H1 (cell line): ENCODE measurements around the gene SYTL5. TPM values are rescaled to one million over a fixed set of nuclear protein-coding genes. Genes with fewer than 3 reads are reported as not detected.

Experiments used
- CTCF ChIA-PET: fragments of 300-600 bp; sonication (Branson Sonifier 250); formaldehyde crosslinking; loops from one replicate; lab custom pipeline; 2021; ENCODE audit not compliant: partially characterized antibody; lab: Charles Lee
- POLR2A ChIA-PET: fragments of 300-600 bp; sonication (Branson Sonifier 250); formaldehyde crosslinking; loops from one replicate; lab custom pipeline; 2021; ENCODE audit warnings: inconsistent platforms; ENCODE audit not compliant: partially characterized antibody; lab: Charles Lee
- DNase-seq, 2 experiments: peaks; one replicate each; pipeline versions ENCODE4 v3.0.0 to v3.0.0-alpha.2; 2010 to 2022; ENCODE audit warnings: low spot score in 2 of 2, low read depth in 1 of 2, mixed read lengths in 1 of 2
- FAIRE-seq: peaks from 2 replicates; lab custom pipeline; 2011; peaks lifted over from hg19 to GRCh38; lab: Jason Lieb, UNC
- H2AFZ ChIP-seq: 2 replicates; pipeline ENCODE4 v1.8.1; 2012; ENCODE audit warnings: low read length, inconsistent platforms
- H2AK5ac ChIP-seq: 2 replicates; pipeline ENCODE4 v1.6.1; 2013; ENCODE audit warnings: low read depth, low read length
- H2BK120ac ChIP-seq: replicated peaks from 2 replicates; pipeline ENCODE3; 2013; ENCODE audit warnings: low read depth, low read length, inconsistent platforms
- H2BK12ac ChIP-seq: 2 replicates; pipeline ENCODE4 v1.6.1; 2013; ENCODE audit warnings: low read depth, low read length
- H2BK15ac ChIP-seq: 2 replicates; pipeline ENCODE4 v1.6.1; 2013; ENCODE audit warnings: low read length
- H2BK20ac ChIP-seq: 2 replicates; pipeline ENCODE4 v1.6.1; 2013; ENCODE audit warnings: low read length
- H2BK5ac ChIP-seq: 2 replicates; pipeline ENCODE4 v1.6.1; 2013; ENCODE audit warnings: low read depth, low read length
- H3K14ac ChIP-seq: 2 replicates; pipeline ENCODE4 v1.6.1; 2013; ENCODE audit warnings: inconsistent platforms; ENCODE audit not compliant: insufficient read length
- H3K18ac ChIP-seq: 2 replicates; pipeline ENCODE4 v1.6.1; 2013; ENCODE audit warnings: low read length; ENCODE audit errors: extremely low read depth
- H3K23ac ChIP-seq: 2 replicates; pipeline ENCODE4 v1.6.1; 2013; ENCODE audit warnings: inconsistent platforms; ENCODE audit not compliant: insufficient read length
- H3K23me2 ChIP-seq: 2 replicates; pipeline ENCODE4 v1.6.1; 2013; ENCODE audit warnings: low read depth, low read length
- H3K27ac ChIP-seq: 2 replicates; pipeline ENCODE4 v1.6.1; 2011; ENCODE audit warnings: low read depth, low read length, inconsistent platforms
- H3K27me3 ChIP-seq, 4 experiments: replicated peaks in 1 of 4; 1 replicate in 1 of 4; 2 replicates in 3 of 4; pipeline versions ENCODE4 v1.6.1 to v1.8.1; 2011 to 2013; ENCODE audit warnings: low read length in 3 of 4, mild to moderate bottlenecking in 3 of 4, inconsistent platforms in 2 of 4, mixed read lengths in 2 of 4, moderate library complexity in 1 of 4; ENCODE audit not compliant: control insufficient read depth in 3 of 4, insufficient read depth in 3 of 4; ENCODE audit errors: extremely low read depth in 1 of 4
- H3K36me3 ChIP-seq, 4 experiments: 2 replicates each; pipeline versions ENCODE4 v1.6.1 to v1.8.1; 2011 to 2013; ENCODE audit warnings: mild to moderate bottlenecking in 4 of 4, low read length in 3 of 4, moderate library complexity in 2 of 4, control low read depth in 1 of 4, inconsistent platforms in 1 of 4; ENCODE audit not compliant: insufficient read depth in 4 of 4, control insufficient read depth in 2 of 4
- H3K4ac ChIP-seq: replicated peaks from 2 replicates; pipeline ENCODE3; 2013; ENCODE audit warnings: low read length, low read depth, mixed read lengths, inconsistent platforms; ENCODE audit not compliant: insufficient read length
- H3K4me1 ChIP-seq, 4 experiments: replicated peaks in 1 of 4; 1 replicate in 1 of 4; 2 replicates in 3 of 4; pipeline versions ENCODE4 v1.6.1 to v1.8.1; 2011 to 2013; ENCODE audit warnings: low read length in 3 of 4, inconsistent platforms in 2 of 4, mixed read lengths in 1 of 4; ENCODE audit not compliant: insufficient read depth in 4 of 4, control insufficient read depth in 3 of 4
- H3K4me2 ChIP-seq, 2 experiments: 2 replicates each; pipeline versions ENCODE4 v1.6.1 to v1.8.1; 2011 to 2013; ENCODE audit warnings: low read depth in 2 of 2, low read length in 2 of 2, control low read depth in 1 of 2, inconsistent platforms in 1 of 2, mild to moderate bottlenecking in 1 of 2; ENCODE audit not compliant: insufficient read depth in 1 of 2
- H3K4me3 ChIP-seq, 4 experiments: fragments of 200-600, 300-600 bp in 1 of 4; sonication (generic), shearing (Covaris generic), sonication (Bioruptor Twin) in 1 of 4; 2 replicates each; pipeline versions ENCODE4 v1.5.1 to v1.8.1; 2011 to 2016; ENCODE audit warnings: low read length in 4 of 4, low read depth in 3 of 4, control low read depth in 2 of 4, inconsistent platforms in 2 of 4, mild to moderate bottlenecking in 2 of 4, mixed read lengths in 1 of 4, moderate library complexity in 1 of 4; ENCODE audit not compliant: insufficient read depth in 2 of 4; ENCODE audit errors: extremely low read depth in 1 of 4
- H3K56ac ChIP-seq: replicated peaks from 2 replicates; pipeline ENCODE3; 2013; ENCODE audit warnings: low read depth, mild to moderate bottlenecking, mixed read lengths, low read length, inconsistent platforms; ENCODE audit not compliant: insufficient read length
- H3K79me1 ChIP-seq: 2 replicates; pipeline ENCODE4 v1.6.1; 2013; ENCODE audit warnings: low read depth, low read length, control low read depth
- H3K79me2 ChIP-seq, 2 experiments: 2 replicates each; pipeline versions ENCODE4 v1.6.1 to v1.8.1; 2012 to 2013; ENCODE audit warnings: low read length in 2 of 2, mild to moderate bottlenecking in 2 of 2, inconsistent platforms in 1 of 2; ENCODE audit not compliant: insufficient read depth in 2 of 2, control insufficient read depth in 1 of 2
- H3K9ac ChIP-seq, 4 experiments: replicated peaks in 1 of 4; 1 replicate in 1 of 4; 2 replicates in 3 of 4; pipeline versions ENCODE4 v1.6.1 to v1.8.1; 2011 to 2013; ENCODE audit warnings: low read depth in 3 of 4, low read length in 3 of 4, control low read depth in 2 of 4, mild to moderate bottlenecking in 2 of 4, moderate library complexity in 2 of 4, inconsistent platforms in 1 of 4; ENCODE audit errors: extremely low read depth in 1 of 4
- H3K9me3 ChIP-seq, 2 experiments: 2 replicates each; pipeline versions ENCODE4 v1.6.1 to v1.8.1; 2012 to 2013; ENCODE audit warnings: mild to moderate bottlenecking in 2 of 2, moderate library complexity in 2 of 2, control low read depth in 1 of 2, inconsistent platforms in 1 of 2, low read depth in 1 of 2, low read length in 1 of 2, mixed read lengths in 1 of 2; ENCODE audit not compliant: insufficient read depth in 2 of 2
- H4K20me1 ChIP-seq, 2 experiments: replicated peaks in 1 of 2; 2 replicates each; pipeline versions ENCODE3 to v1.8.1; 2011 to 2013; ENCODE audit warnings: inconsistent platforms in 2 of 2, low read length in 2 of 2, mild to moderate bottlenecking in 1 of 2; ENCODE audit not compliant: insufficient read depth in 2 of 2, control insufficient read depth in 1 of 2
- H4K5ac ChIP-seq: 2 replicates; pipeline ENCODE4 v1.6.1; 2013; ENCODE audit warnings: low read length, low read depth, mixed read lengths, inconsistent platforms; ENCODE audit not compliant: insufficient read length
- H4K8ac ChIP-seq: 2 replicates; pipeline ENCODE4 v1.8.0; 2013; ENCODE audit warnings: mild to moderate bottlenecking, moderate library complexity, low read length, inconsistent platforms; ENCODE audit not compliant: insufficient read depth; ENCODE audit errors: extremely low read depth
- H4K91ac ChIP-seq: replicated peaks from 2 replicates; pipeline ENCODE3; 2013; ENCODE audit warnings: low read length, mixed read lengths, inconsistent platforms; ENCODE audit not compliant: insufficient read length
- CHD1 ChIP-seq: IDR thresholded peaks from 2 replicates; pipeline ENCODE4 v1.6.1; 2012; ENCODE audit warnings: low read depth, low read length, improper control_type of control experiment
- CTBP2 ChIP-seq: IDR thresholded peaks from 2 replicates; pipeline ENCODE4 v1.7.0; 2011; ENCODE audit warnings: borderline replicate concordance, mild to moderate bottlenecking, moderate library complexity, mixed read lengths, low read length; ENCODE audit not compliant: insufficient read depth, insufficient read length
- EP300 ChIP-seq, 2 experiments: IDR thresholded peaks; 1 replicate in 1 of 2; 2 replicates in 1 of 2; pipeline ENCODE4 v1.6.1; 2011 to 2012; ENCODE audit warnings: low read depth in 2 of 2, low read length in 2 of 2, mild to moderate bottlenecking in 2 of 2, borderline replicate concordance in 1 of 2, inconsistent platforms in 1 of 2, moderate library complexity in 1 of 2
- GABPA ChIP-seq: IDR thresholded peaks from 2 replicates; pipeline ENCODE4 v1.6.1; 2011; ENCODE audit warnings: mild to moderate bottlenecking, low read length, moderate library complexity, borderline replicate concordance; ENCODE audit not compliant: insufficient read depth
- GTF2F1 ChIP-seq: IDR thresholded peaks from 2 replicates; pipeline ENCODE4 v1.6.1; 2012; ENCODE audit warnings: low read depth, low read length, improper control_type of control experiment, borderline replicate concordance
- KDM4A ChIP-seq: IDR thresholded peaks from one replicate; pipeline ENCODE4 v1.7.1; 2012; ENCODE audit warnings: low read depth, mild to moderate bottlenecking, moderate library complexity, low read length, inconsistent platforms; ENCODE audit not compliant: severe bottlenecking
- NANOG ChIP-seq: IDR thresholded peaks from 2 replicates; pipeline ENCODE4 v1.6.1; 2011; ENCODE audit warnings: low read length, low read depth, mild to moderate bottlenecking, inconsistent platforms; ENCODE audit not compliant: insufficient read depth, poor library complexity, severe bottlenecking
- PHF8 ChIP-seq: fragments of 200-600 bp; sonication (generic); conservative IDR thresholded peaks from 2 replicates; pipeline ENCODE4 v1.7.1; 2012; ENCODE audit warnings: low read depth, mild to moderate bottlenecking, inconsistent platforms, low read length, moderate library complexity
- RAD21 ChIP-seq, 2 experiments: IDR thresholded peaks in 1 of 2; conservative IDR thresholded peaks in 1 of 2; 2 replicates each; pipeline ENCODE4 v1.6.1; 2011; ENCODE audit warnings: low read depth in 2 of 2, low read length in 2 of 2, improper control_type of control experiment in 1 of 2, inconsistent platforms in 1 of 2, mild to moderate bottlenecking in 1 of 2, moderate library complexity in 1 of 2
- SIRT6 ChIP-seq: IDR thresholded peaks from one replicate; pipeline ENCODE4 v1.7.1; 2012; ENCODE audit warnings: low read length, inconsistent platforms
- WGBS, 2 experiments: shearing (Covaris generic) in 1 of 2; methylation state at CpG; one replicate each; pipeline versions ENCODE4 v1.1.6 to v1.1.7; 2013 to 2015; ENCODE audit warnings: low lambda C conversion rate in 2 of 2, mixed read lengths in 2 of 2, inconsistent platforms in 1 of 2, low coverage in 1 of 2, missing lambda C conversion rate in 1 of 2; ENCODE audit not compliant: insufficient replicate concordance in 2 of 2, insufficient coverage in 1 of 2, insufficient read length in 1 of 2; ENCODE audit errors: extremely low coverage in 1 of 2, missing lambda C conversion rate in 1 of 2; 5-methylcytosine and 5-hydroxymethylcytosine counted together
- polyA plus RNA-seq, 7 experiments: library from polyadenylated mRNA; depleted of rRNA in 3 of 7; stranded (reverse) in 5 of 7; unstranded in 2 of 7; fragments of >200 nt in 5 of 7; fragments of 200-250 nt in 2 of 7; gene quantifications; 1 replicate in 5 of 7; 2 replicates in 1 of 7; 4 replicates in 1 of 7; pipeline versions ENCODE4 v1.2.1 to v1.2.3, GENCODE V29; 2011 to 2013; ENCODE audit warnings: missing spikeins in 2 of 7, mixed read lengths in 2 of 7
- total RNA-seq: library from RNA; stranded (reverse); fragmentation: NEBNext Ultra II Directional; extraction: Animal tissue kit (Norgen Biotek cat#: 25700); gene quantifications from 2 replicates; pipeline ENCODE4 v1.2.1, GENCODE V29; 2021
- TF ChIP-seq, protein P1 (sequence below): IDR thresholded peaks from 2 replicates; pipeline ENCODE4 v1.6.1; 2011; ENCODE audit warnings: low read depth, mild to moderate bottlenecking, low read length; ENCODE audit not compliant: insufficient read depth

SYTL5 gene
- total and polyA plus RNA-seq, 2 of the 8 experiments (the other 6 are each of a cell fraction or from before 2014, with no cell fraction given) = 0.15 to 0.52 TPM

DNA sequence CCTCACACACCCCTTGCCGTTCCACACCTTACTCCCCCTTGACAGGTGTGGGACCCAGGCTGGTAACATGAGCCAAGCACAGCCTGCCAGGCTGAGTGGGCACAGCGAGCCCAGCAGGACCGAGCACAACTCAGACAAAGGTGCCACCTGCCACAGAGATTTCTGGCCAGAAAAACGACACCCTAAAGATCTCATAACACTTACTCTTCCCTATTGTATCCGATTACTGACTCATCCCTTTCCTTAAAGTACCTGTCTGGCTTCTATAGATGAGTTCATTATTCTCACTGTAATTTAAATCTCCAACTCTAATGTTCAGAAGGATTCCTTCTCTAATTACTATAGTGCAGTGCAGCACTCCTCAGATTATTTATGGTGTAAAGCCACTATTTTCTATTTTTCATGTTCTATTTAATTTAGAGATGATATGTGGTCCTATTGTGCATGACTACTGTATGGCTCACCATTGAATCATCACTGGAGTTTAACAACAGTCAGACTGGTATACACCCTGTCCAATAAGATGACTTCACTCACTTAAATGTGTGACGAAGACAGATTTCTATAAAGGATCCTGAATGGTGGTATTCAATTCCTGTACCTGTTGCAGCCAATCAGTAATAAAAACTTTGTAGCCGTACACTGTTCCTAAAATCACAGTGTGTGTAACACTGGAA is 7.6 kb upstream of the SYTL5 start:
- no peak overlapping the region for H3K14ac ChIP-seq
- H3K56ac ChIP-seq = no peak overlapping the region
- no peak overlapping the region for H2BK12ac ChIP-seq
- 54% methylated on average over 5 of the region's 7 CpGs; no CpG with 5 or more reads in 1 of the 2 experiments for WGBS, 2 experiments
- no peak overlapping the region for H2BK20ac ChIP-seq
- no peak overlapping the region for H3K18ac ChIP-seq
- no peak overlapping the region for H2AK5ac ChIP-seq
- H3K27me3 ChIP-seq = no peaks in the 10 kb centered on the region
- H3K27ac ChIP-seq = no peak overlapping the region
- no peaks in the 10 kb centered on the region for H3K23me2 ChIP-seq
- no peaks in the 10 kb centered on the region for H3K79me2 ChIP-seq
- no peak overlapping the region for H2BK15ac ChIP-seq
- no peak overlapping the region for H2AFZ ChIP-seq
- peaks cover 0 to 3% (median 0%) of the 10 kb centered on the region in 4 experiments; a peak in 1 of 7 replicates for H3K4me1 ChIP-seq
- H4K20me1 ChIP-seq = no peaks in the 10 kb centered on the region
- no peak overlapping the region for H2BK5ac ChIP-seq
- H3K4ac ChIP-seq = no peak overlapping the region
- no peak overlapping the region for H3K4me3 ChIP-seq
- ChIA-PET POLR2A (no interaction called here), CTCF (no interaction called here)
- H3K9ac ChIP-seq = no peak overlapping the region
- no peak overlapping the region for H4K5ac ChIP-seq
- no peaks in the 10 kb centered on the region for H3K9me3 ChIP-seq
- no peak overlapping the region for H3K23ac ChIP-seq
- H4K91ac ChIP-seq = no peak overlapping the region
- DNase-seq (no peak), FAIRE-seq (no peak)
- H3K36me3 ChIP-seq = no peaks in the 10 kb centered on the region
- H3K79me1 ChIP-seq = no peaks in the 10 kb centered on the region
- no peak overlapping the region for H2BK120ac ChIP-seq
- H3K4me2 ChIP-seq = no peak overlapping the region
- no peak overlapping the region for H4K8ac ChIP-seq
- TF ChIP-seq, protein P1, sequence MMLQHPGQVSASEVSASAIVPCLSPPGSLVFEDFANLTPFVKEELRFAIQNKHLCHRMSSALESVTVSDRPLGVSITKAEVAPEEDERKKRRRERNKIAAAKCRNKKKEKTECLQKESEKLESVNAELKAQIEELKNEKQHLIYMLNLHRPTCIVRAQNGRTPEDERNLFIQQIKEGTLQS = no peak
- no peak for TF ChIP-seq CHD1
- TF ChIP-seq GABPA = no peak
- no peak for TF ChIP-seq EP300 (IDR thresholded peaks at IDR 0.05; ENCODE audit: borderline replicate concordance in 1 of 2, low read depth in 2 of 2, low read length in 2 of 2)
- no peak for TF ChIP-seq GTF2F1
- TF ChIP-seq PHF8 = no peak
- TF ChIP-seq NANOG = no peak
- no peak for TF ChIP-seq CTBP2
- TF ChIP-seq SIRT6 = no peak
- no peak for TF ChIP-seq RAD21 (IDR thresholded peaks at IDR 0.05 in 1 of 2, conservative IDR thresholded peaks at IDR 0.05 in 1 of 2; ENCODE audit: low read depth in 2 of 2, low read length in 2 of 2)
- TF ChIP-seq KDM4A = no peak
